Measurements from ENCODE around the gene IFIT1.

The IFIT1 gene

GRCh38 chr10:89371987-89372386 is 20.4 kb upstream of the IFIT1 start:
- ChIA-PET CTCF (interaction anchor here (0.8 to 1.6 kb wide), 3 partner anchors 16 to 117 kb away, joined by 3 to 4 read pairs (median 3); no protein-coding TSS in a partner anchor), POLR2A (no interaction called here)
- DNase-seq (ENCODE audit: extremely low spot score) = no peak
- no peak for TF ChIP-seq CTCF (IDR thresholded peaks at IDR 0.05; ENCODE audit: control extremely low read depth, extremely low read depth, low read depth, missing control alignments)

GRCh38 chr10:89373916-89374711 is 18.3 kb upstream of the IFIT1 start:
- ChIA-PET POLR2A (no interaction called here), CTCF (interaction anchor here (1.2 to 1.3 kb wide), 2 partner anchors 10 to 13 kb away, joined by 3 to 4 read pairs; no protein-coding TSS in a partner anchor)
- no peak for DNase-seq (ENCODE audit: extremely low spot score)
- TF ChIP-seq CTCF (IDR thresholded peaks at IDR 0.05; ENCODE audit: control extremely low read depth, extremely low read depth, low read depth, missing control alignments) = no peak

GRCh38 chr10:89374713-89375141 is 17.7 kb upstream of the IFIT1 start:
- ChIA-PET POLR2A (no interaction called here), CTCF (interaction anchor here (1.2 to 1.3 kb wide), 2 partner anchors 11 to 12 kb away, joined by 3 to 4 read pairs; no protein-coding TSS in a partner anchor)
- TF ChIP-seq CTCF (IDR thresholded peaks at IDR 0.05; ENCODE audit: control extremely low read depth, extremely low read depth, low read depth, missing control alignments) = no peak
- DNase-seq (ENCODE audit: extremely low spot score) = no peak

GRCh38 chr10:89377705-89378637 is 14.5 kb upstream of the IFIT1 start, which contains the start of gene IFIT1B:
IFIT1B (plus strand) TSS chr10:89378056; CDS start chr10:89378136, 80 bp downstream.
- TF ChIP-seq CTCF (IDR thresholded peaks at IDR 0.05; ENCODE audit: control extremely low read depth, extremely low read depth, low read depth, missing control alignments) = no peak
- POLR2A ChIA-PET = no interaction called here
- DNase-seq (ENCODE audit: extremely low spot score) = no peak

GRCh38 chr10:89379103-89379502 is 13.3 kb upstream of the IFIT1 start:
- TF ChIP-seq CTCF (IDR thresholded peaks at IDR 0.05; ENCODE audit: control extremely low read depth, extremely low read depth, low read depth, missing control alignments) = no peak
- ChIA-PET CTCF (interaction anchor here (2.7 kb wide), 1 partner anchor 10 kb away, joined by 16 read pairs; no protein-coding TSS in a partner anchor), POLR2A (no interaction called here)
- DNase-seq (ENCODE audit: extremely low spot score) = no peak

More at GRCh38 chr10:89377705-89378637, 14.5 kb upstream of the IFIT1 start, which contains the start of gene IFIT1B:
- CTCF ChIA-PET = interaction anchor here (2.7 kb wide), 1 partner anchor 9 kb away, joined by 16 read pairs; no protein-coding TSS in a partner anchor

GRCh38 chr10:89382757-89383156 is 9.7 kb upstream of the IFIT1 start:
- CTCF ChIA-PET = interaction anchor here (1.9 kb wide), 1 partner anchor 13 kb away, joined by 17 read pairs; no protein-coding TSS in a partner anchor
- TF ChIP-seq CTCF (IDR thresholded peaks at IDR 0.05; ENCODE audit: control extremely low read depth, extremely low read depth, low read depth, missing control alignments) = no peak
- no peak for DNase-seq (ENCODE audit: extremely low spot score)
- POLR2A ChIA-PET = no interaction called here

All from GM10248 (cell line).